GM19438 (cell line): Measurements from ENCODE around the gene OR2L8.

Experiments
- ATAC-seq: cut with Tn5 transposase; IDR thresholded peaks from one replicate; pipeline ENCODE4 v1.9.1; 2021; ENCODE audit warnings: low read depth; ENCODE audit not compliant: unreplicated experiment

OR2L8 gene

GRCh38 chr1:247948558-247948957, at the start of gene OR2L8:
Gene OR2L8, plus strand, starts transcription at chr1:247948858. Its CDS starts 0 bp downstream, at chr1:247948858.
- ATAC-seq: no peak

- no peak for ATAC-seq
These were observed 44.5 kb upstream of the OR2L8 start for GRCh38 chr1:247904122-247904521.

- no peak for ATAC-seq
These were observed 43.5 kb upstream of the OR2L8 start for GRCh38 chr1:247905181-247905580.

GRCh38 chr1:247905910-247906503, 42.7 kb upstream of the OR2L8 start:
- ATAC-seq: no peak

- ATAC-seq: no peak
These were observed 42.1 kb upstream of the OR2L8 start for GRCh38 chr1:247906504-247907047.

- no peak for ATAC-seq
These were observed 39.9 kb upstream of the OR2L8 start for GRCh38 chr1:247908766-247909165.

DNA sequence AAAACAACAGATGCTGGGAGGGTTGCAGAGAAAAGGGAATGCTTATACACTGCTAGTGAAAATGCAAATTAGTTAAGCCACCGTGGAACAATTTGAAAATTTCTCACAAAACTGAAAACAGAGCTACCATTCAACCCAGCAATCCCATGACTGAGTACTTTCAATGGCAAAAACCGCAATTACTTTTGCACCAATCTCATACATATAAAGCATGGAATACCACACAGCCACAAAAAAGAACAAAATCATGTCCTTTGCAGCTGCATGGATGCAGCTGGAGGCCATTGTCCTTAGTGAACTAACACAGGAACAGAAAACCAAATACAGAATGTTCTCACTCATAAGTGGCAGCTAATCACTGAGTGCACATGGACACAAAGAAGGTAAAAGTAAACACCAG, 34.9 kb upstream of the OR2L8 start:
- ATAC-seq: no peak

DNA sequence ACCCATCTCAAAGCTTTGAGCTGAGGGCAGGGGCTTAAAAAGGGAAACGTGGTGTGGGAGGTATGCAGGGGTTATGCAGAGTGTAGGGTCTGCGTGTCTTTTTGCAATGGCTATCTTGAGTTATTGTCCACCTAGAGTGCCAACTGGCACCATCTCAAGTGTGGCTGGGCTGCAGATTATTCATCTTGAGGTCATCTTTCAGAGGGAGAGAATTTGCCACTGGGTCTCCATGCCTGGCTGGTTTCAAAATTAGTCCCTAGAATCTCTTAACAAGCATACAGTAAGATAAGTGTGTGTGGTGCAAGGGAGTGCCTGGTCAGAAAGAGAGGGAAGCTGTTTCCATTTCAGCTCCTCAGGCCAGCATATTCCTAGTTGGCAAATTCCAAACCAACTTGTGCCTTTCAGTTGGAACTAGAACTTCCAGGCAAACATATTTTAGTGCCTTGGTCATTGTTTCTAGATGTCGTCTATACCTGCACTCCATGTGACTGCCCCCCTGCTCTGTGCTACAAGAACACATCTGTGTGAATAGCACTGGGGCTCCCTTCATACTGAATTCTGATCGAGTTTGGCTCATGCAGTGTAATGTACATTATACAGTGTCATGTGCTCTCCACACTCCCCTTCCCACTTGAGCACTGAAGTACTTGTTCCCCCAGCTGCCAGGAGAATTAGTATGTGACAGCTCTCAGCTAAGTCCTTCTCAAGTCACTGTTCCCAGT, 33.6 kb upstream of the OR2L8 start:
- no peak for ATAC-seq

GRCh38 chr1:247919952-247920351, 28.7 kb upstream of the OR2L8 start, which contains the start of gene OR2T8:
Gene OR2T8, plus strand, starts transcription at chr1:247920252. Its CDS starts 766 bp downstream, at chr1:247921018.
- ATAC-seq: no peak

DNA sequence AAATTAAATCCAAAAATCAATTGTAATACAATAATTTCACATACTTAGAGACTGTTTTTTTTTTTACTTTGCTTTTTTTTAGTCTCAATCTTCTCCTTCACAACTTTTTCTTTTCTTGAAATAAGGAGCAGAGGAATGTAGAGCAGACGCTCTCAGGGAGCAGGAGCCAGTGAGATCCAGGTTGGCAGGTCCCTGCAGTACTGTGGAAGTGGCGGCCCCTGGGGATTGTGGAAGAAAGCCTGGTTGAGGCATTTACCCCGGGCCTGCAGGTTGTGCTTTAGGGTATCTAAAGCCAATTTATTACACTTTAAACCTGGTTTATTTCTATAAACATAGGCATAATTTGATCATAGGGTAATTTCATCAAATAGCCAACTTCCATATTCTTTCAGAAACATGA, 24.7 kb upstream of the OR2L8 start:
- no peak for ATAC-seq

- ATAC-seq: no peak
These were observed 23.8 kb upstream of the OR2L8 start, which contains the start of gene OR2AJ1 for GRCh38 chr1:247924868-247925267. Gene OR2AJ1, plus strand, starts transcription at chr1:247924889. Its CDS starts 8,880 bp downstream, at chr1:247933769.

DNA sequence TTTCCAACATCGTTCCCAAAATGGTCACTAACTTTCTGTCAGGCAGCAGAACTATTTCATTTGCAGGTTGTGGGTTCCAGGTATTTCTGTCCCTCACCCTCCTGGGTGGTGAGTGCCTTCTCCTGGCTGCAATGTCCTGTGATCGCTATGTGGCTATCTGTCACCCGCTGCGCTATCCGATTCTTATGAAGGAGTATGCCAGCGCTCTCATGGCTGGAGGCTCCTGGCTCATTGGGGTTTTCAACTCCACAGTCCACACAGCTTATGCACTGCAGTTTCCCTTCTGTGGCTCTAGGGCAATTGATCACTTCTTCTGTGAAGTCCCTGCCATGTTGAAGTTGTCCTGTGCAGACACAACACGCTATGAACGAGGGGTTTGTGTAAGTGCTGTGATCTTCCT, 14.7 kb upstream of the OR2L8 start:
- no peak for ATAC-seq

- ATAC-seq: no peak
These were observed 12.9 kb upstream of the OR2L8 start for GRCh38 chr1:247935781-247936180.

GRCh38 chr1:247936415-247936814, 12.2 kb upstream of the OR2L8 start:
- ATAC-seq: no peak

- peak; percentile 100 for ATAC-seq
These were observed 11.5 kb upstream of the OR2L8 start for GRCh38 chr1:247936965-247937734.

GRCh38 chr1:247942624-247943023, 6.0 kb upstream of the OR2L8 start:
- ATAC-seq: no peak

GRCh38 chr1:247953408-247953807, 4.8 kb downstream of the OR2L8 start:
- no peak for ATAC-seq

- ATAC-seq: no peak
These were observed 13.1 kb downstream of the OR2L8 start for GRCh38 chr1:247961791-247962190.

DNA sequence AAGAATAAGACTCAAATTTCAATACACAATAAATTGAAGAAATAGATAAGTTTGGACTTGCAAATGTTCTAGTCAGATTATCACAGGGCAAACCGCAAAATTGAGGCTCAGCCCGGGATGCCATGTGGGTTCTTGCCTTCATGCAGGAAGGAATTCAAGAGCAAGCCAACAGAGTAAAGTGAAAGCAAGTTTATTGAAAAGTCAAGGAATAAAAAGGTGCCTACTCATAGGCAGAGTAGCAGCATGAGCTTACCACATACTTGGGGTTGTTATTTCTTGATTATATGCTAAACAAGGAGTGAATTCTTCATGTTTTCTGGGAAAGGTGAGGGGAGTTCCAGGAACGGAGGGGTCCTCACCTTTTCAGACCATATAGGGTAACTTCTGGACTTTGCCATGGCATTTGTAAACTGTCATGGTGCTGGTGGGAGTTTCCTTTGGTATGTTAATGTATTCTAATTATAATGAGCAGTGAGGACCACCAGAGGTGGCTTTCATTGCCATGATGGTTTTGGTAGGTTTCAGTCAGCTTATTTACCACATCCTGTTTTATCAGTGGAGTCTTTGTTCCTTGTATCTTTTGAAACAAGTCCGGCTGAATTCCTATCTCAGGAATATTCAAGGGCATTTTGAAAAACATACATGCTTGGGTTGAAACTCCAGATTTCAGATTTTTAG, 14.4 kb downstream of the OR2L8 start:
- ATAC-seq: no peak

DNA sequence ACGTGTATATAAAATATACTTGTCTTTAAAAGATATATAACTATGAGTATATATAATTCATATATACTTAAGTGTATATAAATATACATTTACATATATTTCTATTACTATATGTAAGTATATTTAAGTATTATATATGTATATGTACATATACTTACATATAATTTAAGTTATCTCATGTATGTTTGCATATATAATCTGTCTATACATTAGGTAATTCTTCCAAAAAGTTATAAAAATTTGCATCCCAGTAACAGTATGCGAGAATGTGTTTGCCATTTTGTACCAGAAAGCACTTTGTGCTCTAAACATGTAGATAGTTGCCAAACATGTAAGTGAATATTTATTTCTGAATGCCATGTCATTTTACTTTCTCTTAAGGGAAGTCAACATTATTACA, 16.3 kb downstream of the OR2L8 start, which contains the start of gene OR2AK2:
TSS of gene OR2AK2 (plus strand) at position 301 of the 400 bp plus-strand sequence. CDS start 144 bp downstream, outside the sequence.
- no peak for ATAC-seq
